HepG2 (cell line): ENCODE data around the gene RGS19. TPM values are rescaled to one million over a fixed set of nuclear protein-coding genes. Genes with fewer than 3 reads are reported as not detected.

Source experiments
- AKAP8 ChIP-seq: sonication (generic); formaldehyde crosslinking; IDR thresholded peaks from 2 replicates; pipeline ENCODE4 v1.5.1; 2020; ENCODE audit warnings: mild to moderate bottlenecking, missing genetic modification reagents
- BRD4 ChIP-seq: sonication (generic); formaldehyde crosslinking; IDR thresholded peaks from 2 replicates; pipeline ENCODE4 v1.4.0; 2020; ENCODE audit warnings: missing genetic modification reagents
- CBFB ChIP-seq: sonication (generic); formaldehyde crosslinking; IDR thresholded peaks from 2 replicates; pipeline ENCODE4 v1.4.0; 2020; ENCODE audit warnings: missing genetic modification reagents
- CBX5 ChIP-seq: sonication (generic); formaldehyde crosslinking; IDR thresholded peaks from 2 replicates; pipeline ENCODE4 v1.4.0; 2020; ENCODE audit warnings: missing genetic modification reagents, borderline replicate concordance
- FOXA1 ChIP-seq, 2 experiments: fragments of 450-650 bp in 1 of 2; sonication (generic) in 1 of 2; formaldehyde crosslinking in 1 of 2; IDR thresholded peaks; 2 replicates each; pipeline versions ENCODE4 v1.4.0 to v1.6.1; 2016 to 2020; ENCODE audit warnings: missing genetic modification reagents in 1 of 2
- KMT2B ChIP-seq: IDR thresholded peaks from 2 replicates; pipeline ENCODE4 v1.6.1; 2016; ENCODE audit warnings: missing genetic modification reagents, missing compliant biosample characterization
- NFIB ChIP-seq: sonication (generic); formaldehyde crosslinking; IDR thresholded peaks from 2 replicates; pipeline ENCODE4 v1.9.0; 2021; ENCODE audit warnings: missing genetic modification reagents, mild to moderate bottlenecking, borderline replicate concordance
- PCBP1 ChIP-seq: fragments of 200-400 bp; formaldehyde crosslinking; IDR thresholded peaks from 2 replicates; pipeline ENCODE4 v1.6.1; 2017; ENCODE audit warnings: mild to moderate bottlenecking, low read depth, low read length, borderline replicate concordance
- PHF20 ChIP-seq: sonication (generic); formaldehyde crosslinking; IDR thresholded peaks from 2 replicates; pipeline ENCODE4 v1.5.0; 2020; ENCODE audit warnings: mild to moderate bottlenecking, missing genetic modification reagents
- SOX6 ChIP-seq, 2 experiments: fragments of 450-650 bp in 1 of 2; sonication (generic) in 1 of 2; formaldehyde crosslinking in 1 of 2; IDR thresholded peaks; 2 replicates each; pipeline versions ENCODE4 v1.4.0 to v1.6.1; 2017 to 2020; ENCODE audit warnings: antibody characterized with exemption in 1 of 2, mild to moderate bottlenecking in 1 of 2, missing genetic modification reagents in 1 of 2
- TOPORS ChIP-seq: sonication (generic); formaldehyde crosslinking; IDR thresholded peaks from 2 replicates; pipeline ENCODE4 v1.8.0; 2023; ENCODE audit warnings: mild to moderate bottlenecking, missing genetic modification reagents
- YY1 ChIP-seq: IDR thresholded peaks from 2 replicates; pipeline ENCODE4 v1.6.1; 2011; ENCODE audit warnings: low read length, low read depth, moderate library complexity, mild to moderate bottlenecking; ENCODE audit not compliant: insufficient read depth, insufficient replicate concordance
- ZFP36L1 ChIP-seq: sonication (generic); formaldehyde crosslinking; IDR thresholded peaks from 2 replicates; pipeline ENCODE4 v1.8.0; 2022; ENCODE audit warnings: mild to moderate bottlenecking, missing genetic modification reagents, moderate library complexity
- ZMYM3 ChIP-seq: sonication (generic); formaldehyde crosslinking; IDR thresholded peaks from 2 replicates; pipeline ENCODE4 v1.5.1; 2020; ENCODE audit warnings: mild to moderate bottlenecking, missing genetic modification reagents
- ZNF224 ChIP-seq: sonication (generic); formaldehyde crosslinking; IDR thresholded peaks from 2 replicates; pipeline ENCODE4 v1.5.0; 2020; ENCODE audit warnings: mild to moderate bottlenecking, missing genetic modification reagents
- ZNF530 ChIP-seq: sonication (generic); formaldehyde crosslinking; IDR thresholded peaks from 2 replicates; pipeline ENCODE4 v1.5.0; 2020; ENCODE audit warnings: low read depth, mild to moderate bottlenecking, missing genetic modification reagents
- ZNF674 ChIP-seq: sonication (generic); formaldehyde crosslinking; IDR thresholded peaks from 2 replicates; pipeline ENCODE4 v1.5.0; 2020; ENCODE audit warnings: low read depth, mild to moderate bottlenecking, missing genetic modification reagents
- polyA plus RNA-seq, 8 experiments: library from polyadenylated mRNA; depleted of rRNA in 3 of 8; stranded (reverse) in 7 of 8; unstranded in 1 of 8; fragments of >200 nt; fragmentation: Illumina TruSeq in 4 of 8; extraction: Trizol in 4 of 8; gene quantifications; 2 replicates each; pipeline versions ENCODE4 v1.2.1 to v1.2.3, GENCODE V29; 2011 to 2016; ENCODE audit warnings: low read depth in 4 of 8, missing spikeins in 1 of 8, mixed read lengths in 1 of 8; ENCODE audit not compliant: insufficient read depth in 1 of 8
- total RNA-seq, 5 experiments: library from RNA; depleted of rRNA; stranded (reverse); fragments of >200 nt; fragmentation: Illumina TruSeq; extraction: Trizol; gene quantifications; 2 replicates each; pipeline ENCODE4 v1.2.3, GENCODE V29; 2016; ENCODE audit warnings: low read depth in 1 of 5
- TF ChIP-seq, protein P1 (sequence below): sonication (generic); formaldehyde crosslinking; IDR thresholded peaks from 2 replicates; pipeline ENCODE4 v1.5.1; 2020; ENCODE audit warnings: mild to moderate bottlenecking, missing genetic modification reagents
- TF ChIP-seq, protein P2 (sequence below): sonication (generic); formaldehyde crosslinking; IDR thresholded peaks from 2 replicates; pipeline ENCODE4 v1.5.1; 2020; ENCODE audit warnings: mild to moderate bottlenecking, missing genetic modification reagents, moderate library complexity
- TF ChIP-seq, protein P3 (sequence below): IDR thresholded peaks from 2 replicates; pipeline ENCODE4 v1.6.1; 2016; ENCODE audit warnings: missing compliant biosample characterization, missing genetic modification reagents, borderline replicate concordance
- TF ChIP-seq, protein P4 (sequence below): sonication (generic); formaldehyde crosslinking; IDR thresholded peaks from 2 replicates; pipeline ENCODE4 v1.4.0; 2020; ENCODE audit warnings: mild to moderate bottlenecking, missing genetic modification reagents
- TF ChIP-seq, protein P5 (sequence below): sonication (generic); formaldehyde crosslinking; IDR thresholded peaks from 2 replicates; pipeline ENCODE4 v1.4.0; 2020; ENCODE audit warnings: missing genetic modification reagents

RGS19 gene
- total and polyA plus RNA-seq, 2 of the 13 experiments (the other 11 are each of a cell fraction or from before 2014, with no cell fraction given) = 10.7 to 11.9 TPM

DNA sequence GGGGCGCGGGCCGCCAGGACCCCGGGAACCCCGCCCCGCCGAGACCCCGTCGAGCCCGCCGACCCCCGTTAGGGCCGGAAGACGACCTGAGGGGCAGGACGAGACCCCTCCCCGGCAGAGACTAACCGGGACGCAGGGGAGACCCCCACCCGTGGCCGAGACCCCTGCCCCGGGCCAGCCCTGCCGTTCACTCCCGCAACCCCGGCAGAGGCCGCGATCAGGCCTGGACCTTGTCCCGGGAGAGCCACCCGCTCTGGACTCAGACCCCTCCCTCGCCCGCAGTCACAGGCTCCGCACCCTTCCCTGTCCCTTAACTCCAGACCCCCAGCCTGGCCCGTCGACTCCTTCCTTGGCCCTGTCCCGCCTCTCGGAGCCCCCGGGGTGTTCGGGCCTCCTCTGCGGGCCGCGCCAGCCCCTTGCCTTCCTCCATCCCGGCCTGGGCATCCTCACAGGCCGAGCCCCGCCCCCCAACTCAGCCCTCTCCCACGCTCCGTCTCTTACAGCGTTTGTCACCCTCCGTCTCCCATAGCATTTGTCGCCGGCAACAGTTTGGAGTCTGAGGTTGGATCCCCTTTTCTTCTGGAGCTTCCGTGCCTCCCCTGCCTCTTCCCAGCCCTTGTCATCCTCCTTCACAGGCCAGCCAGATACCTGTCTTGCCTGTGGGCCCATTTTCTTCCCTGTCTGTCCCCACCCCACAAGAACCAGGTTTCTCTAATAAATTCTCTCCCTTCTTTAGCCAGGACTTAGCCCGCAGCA is 15.8 kb downstream of the RGS19 start (continued):
- TF ChIP-seq, protein P1, sequence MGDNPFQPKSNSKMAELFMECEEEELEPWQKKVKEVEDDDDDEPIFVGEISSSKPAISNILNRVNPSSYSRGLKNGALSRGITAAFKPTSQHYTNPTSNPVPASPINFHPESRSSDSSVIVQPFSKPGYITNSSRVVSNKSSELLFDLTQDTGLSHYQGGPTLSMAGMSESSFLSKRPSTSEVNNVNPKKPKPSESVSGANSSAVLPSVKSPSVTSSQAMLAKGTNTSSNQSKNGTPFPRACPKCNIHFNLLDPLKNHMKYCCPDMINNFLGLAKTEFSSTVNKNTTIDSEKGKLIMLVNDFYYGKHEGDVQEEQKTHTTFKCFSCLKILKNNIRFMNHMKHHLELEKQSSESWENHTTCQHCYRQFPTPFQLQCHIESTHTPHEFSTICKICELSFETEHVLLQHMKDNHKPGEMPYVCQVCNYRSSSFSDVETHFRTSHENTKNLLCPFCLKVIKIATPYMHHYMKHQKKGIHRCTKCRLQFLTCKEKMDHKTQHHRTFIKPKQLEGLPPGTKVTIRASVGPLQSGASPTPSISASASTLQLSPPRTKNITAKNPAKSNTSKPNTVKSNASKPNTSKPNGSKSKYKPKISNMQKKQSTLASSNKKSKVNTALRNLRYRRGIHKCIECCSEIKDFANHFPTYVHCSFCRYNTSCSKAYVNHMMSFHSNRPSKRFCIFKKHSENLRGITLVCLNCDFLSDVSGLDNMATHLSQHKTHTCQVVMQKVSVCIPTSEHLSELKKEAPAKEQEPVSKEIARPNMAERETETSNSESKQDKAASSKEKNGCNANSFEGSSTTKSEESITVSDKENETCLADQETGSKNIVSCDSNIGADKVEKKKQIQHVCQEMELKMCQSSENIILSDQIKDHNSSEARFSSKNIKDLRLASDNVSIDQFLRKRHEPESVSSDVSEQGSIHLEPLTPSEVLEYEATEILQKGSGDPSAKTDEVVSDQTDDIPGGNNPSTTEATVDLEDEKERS (CRISPR knock-in tag) = no peak
- TF ChIP-seq NFIB (CRISPR knock-in tag) (no peak), FOXA1 (IDR thresholded peaks at IDR 0.05) (no peak), FOXA1 (CRISPR knock-in tag; IDR thresholded peaks at IDR 0.05) (peak; percentile 2; the same call in 1 of the 2 replicates), ZNF674 (CRISPR knock-in tag) (0 out of 2 replicates have a peak, but pooled peaks have one; percentile 3), SOX6 (IDR thresholded peaks at IDR 0.05) (no peak), SOX6 (CRISPR knock-in tag; IDR thresholded peaks at IDR 0.05) (no peak; the same call in 1 of the 2 replicates), PHF20 (CRISPR knock-in tag) (no peak), YY1 (no peak), BRD4 (CRISPR knock-in tag) (no peak; the same call in 1 of the 2 replicates), AKAP8 (CRISPR knock-in tag) (no peak; the same call in none of the 2 replicates), CBX5 (CRISPR knock-in tag) (0 out of 2 replicates have a peak, but pooled peaks have one; percentile 14), ZMYM3 (CRISPR knock-in tag) (no peak; the same call in 1 of the 2 replicates), CBFB (CRISPR knock-in tag) (0 out of 2 replicates have a peak, but pooled peaks have one; percentile 40), TOPORS (no peak), ZNF530 (CRISPR knock-in tag) (no peak), PCBP1 (peak; percentile 84; the same call in 1 of the 2 replicates), ZNF224 (CRISPR knock-in tag) (peak; percentile 17; the same call in 1 of the 2 replicates), ZFP36L1 (no peak), KMT2B (no peak)
- TF ChIP-seq, protein P2, sequence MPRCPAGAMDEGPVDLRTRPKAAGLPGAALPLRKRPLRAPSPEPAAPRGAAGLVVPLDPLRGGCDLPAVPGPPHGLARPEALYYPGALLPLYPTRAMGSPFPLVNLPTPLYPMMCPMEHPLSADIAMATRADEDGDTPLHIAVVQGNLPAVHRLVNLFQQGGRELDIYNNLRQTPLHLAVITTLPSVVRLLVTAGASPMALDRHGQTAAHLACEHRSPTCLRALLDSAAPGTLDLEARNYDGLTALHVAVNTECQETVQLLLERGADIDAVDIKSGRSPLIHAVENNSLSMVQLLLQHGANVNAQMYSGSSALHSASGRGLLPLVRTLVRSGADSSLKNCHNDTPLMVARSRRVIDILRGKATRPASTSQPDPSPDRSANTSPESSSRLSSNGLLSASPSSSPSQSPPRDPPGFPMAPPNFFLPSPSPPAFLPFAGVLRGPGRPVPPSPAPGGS = no peak
- TF ChIP-seq, protein P3, sequence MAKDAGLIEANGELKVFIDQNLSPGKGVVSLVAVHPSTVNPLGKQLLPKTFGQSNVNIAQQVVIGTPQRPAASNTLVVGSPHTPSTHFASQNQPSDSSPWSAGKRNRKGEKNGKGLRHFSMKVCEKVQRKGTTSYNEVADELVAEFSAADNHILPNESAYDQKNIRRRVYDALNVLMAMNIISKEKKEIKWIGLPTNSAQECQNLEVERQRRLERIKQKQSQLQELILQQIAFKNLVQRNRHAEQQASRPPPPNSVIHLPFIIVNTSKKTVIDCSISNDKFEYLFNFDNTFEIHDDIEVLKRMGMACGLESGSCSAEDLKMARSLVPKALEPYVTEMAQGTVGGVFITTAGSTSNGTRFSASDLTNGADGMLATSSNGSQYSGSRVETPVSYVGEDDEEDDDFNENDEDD (CRISPR knock-in tag) = no peak
- TF ChIP-seq, protein P4, sequence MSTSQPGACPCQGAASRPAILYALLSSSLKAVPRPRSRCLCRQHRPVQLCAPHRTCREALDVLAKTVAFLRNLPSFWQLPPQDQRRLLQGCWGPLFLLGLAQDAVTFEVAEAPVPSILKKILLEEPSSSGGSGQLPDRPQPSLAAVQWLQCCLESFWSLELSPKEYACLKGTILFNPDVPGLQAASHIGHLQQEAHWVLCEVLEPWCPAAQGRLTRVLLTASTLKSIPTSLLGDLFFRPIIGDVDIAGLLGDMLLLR (CRISPR knock-in tag) = peak; percentile 78
- TF ChIP-seq, protein P5, sequence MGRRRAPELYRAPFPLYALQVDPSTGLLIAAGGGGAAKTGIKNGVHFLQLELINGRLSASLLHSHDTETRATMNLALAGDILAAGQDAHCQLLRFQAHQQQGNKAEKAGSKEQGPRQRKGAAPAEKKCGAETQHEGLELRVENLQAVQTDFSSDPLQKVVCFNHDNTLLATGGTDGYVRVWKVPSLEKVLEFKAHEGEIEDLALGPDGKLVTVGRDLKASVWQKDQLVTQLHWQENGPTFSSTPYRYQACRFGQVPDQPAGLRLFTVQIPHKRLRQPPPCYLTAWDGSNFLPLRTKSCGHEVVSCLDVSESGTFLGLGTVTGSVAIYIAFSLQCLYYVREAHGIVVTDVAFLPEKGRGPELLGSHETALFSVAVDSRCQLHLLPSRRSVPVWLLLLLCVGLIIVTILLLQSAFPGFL (CRISPR knock-in tag) = peak; percentile 47; the same call in 1 of the 2 replicates
